ENCODE results near the gene CDH9. TPM values are rescaled to one million over a fixed set of nuclear protein-coding genes. Genes with fewer than 3 reads are reported as not detected.

The CDH9 gene
- total RNA-seq, 4 donors from 2014 or later: 0.35 TPM; not detected in 3

- TF ChIP-seq POLR2A (IDR thresholded peaks at IDR 0.05) (no peak), CTCF (IDR thresholded peaks at IDR 0.05) (no peak)
- H3K9me3 ChIP-seq: no peaks in the 10 kb centered on the region
- H3K4me1 ChIP-seq: no peaks in the 10 kb centered on the region
- intact Hi-C loops (cut with DNase I; ENCODE audit: low total_unique reads): no loop called here
- DNase-seq: no peak
- no peaks in the 10 kb centered on the region for H3K36me3 ChIP-seq
- no peaks in the 10 kb centered on the region for H3K27me3 ChIP-seq
- no peak overlapping the region for H3K27ac ChIP-seq
- no peak overlapping the region for H3K4me3 ChIP-seq
These were observed 24.1 kb upstream of the CDH9 start for GRCh38 chr5:27062451-27062850.

DNA sequence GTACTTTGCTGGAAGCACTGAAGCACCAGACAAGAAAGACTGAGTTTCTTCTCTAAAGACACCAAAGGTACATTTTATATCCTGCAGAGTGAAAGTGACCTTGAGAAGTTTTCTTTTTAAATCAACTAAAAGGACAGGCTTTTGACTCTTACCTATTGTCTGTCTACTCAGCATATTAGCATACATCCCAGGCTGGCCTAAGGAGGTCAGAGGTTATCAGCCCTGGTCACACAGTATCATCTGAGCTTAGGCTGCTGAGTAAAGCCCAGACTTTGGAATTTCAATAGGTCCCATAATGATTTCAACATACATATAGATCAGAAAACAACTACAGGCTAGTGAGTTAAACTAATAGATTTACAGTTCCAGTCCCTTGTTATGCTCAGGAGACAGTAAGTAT is 10.1 kb upstream of the CDH9 start:
- Histone ChIP-seq H3K27ac (no peak overlapping the region), H3K4me3 (no peak overlapping the region), H3K4me1 (no peaks in the 10 kb centered on the region), H3K9me3 (no peaks in the 10 kb centered on the region), H3K36me3 (no peaks in the 10 kb centered on the region), H3K27me3 (no peaks in the 10 kb centered on the region)
- TF ChIP-seq CTCF (IDR thresholded peaks at IDR 0.05) (no peak), POLR2A (IDR thresholded peaks at IDR 0.05) (no peak)
- DNase-seq: no peak
- intact Hi-C loops (cut with DNase I; ENCODE audit: low total_unique reads): no loop called here

DNA sequence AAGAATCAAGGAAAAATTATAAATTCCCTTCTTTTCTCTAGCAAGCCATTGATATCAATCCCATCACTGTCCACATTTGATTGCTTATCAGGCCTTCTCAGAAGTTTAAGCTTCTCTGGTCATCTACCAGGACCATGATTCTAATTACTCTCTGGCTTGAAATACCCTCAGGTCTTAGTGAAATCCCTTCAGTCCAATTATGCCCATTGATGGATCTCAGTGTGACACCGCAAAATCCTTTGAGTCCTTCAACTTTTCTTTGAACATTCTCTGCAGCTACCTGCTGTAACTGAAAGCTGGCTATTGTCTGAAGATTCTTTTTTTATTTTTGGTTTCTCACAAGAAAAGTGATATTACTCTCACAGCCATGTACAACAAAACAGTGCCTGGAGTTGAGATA is 3.0 kb upstream of the CDH9 start:
- H3K4me3 ChIP-seq: no peak overlapping the region
- H3K36me3 ChIP-seq: no peaks in the 10 kb centered on the region
- no peak for DNase-seq
- TF ChIP-seq POLR2A (IDR thresholded peaks at IDR 0.05): no peak
- TF ChIP-seq CTCF (IDR thresholded peaks at IDR 0.05): no peak
- H3K27ac ChIP-seq: no peak overlapping the region
- H3K9me3 ChIP-seq: no peaks in the 10 kb centered on the region
- intact Hi-C loops (cut with DNase I; ENCODE audit: low total_unique reads): no loop called here
- no peaks in the 10 kb centered on the region for H3K4me1 ChIP-seq
- H3K27me3 ChIP-seq: no peaks in the 10 kb centered on the region

GRCh38 chr5:27034565-27034964 is 3.8 kb downstream of the CDH9 start:
- H3K4me1 ChIP-seq: no peaks in the 10 kb centered on the region
- no peaks in the 10 kb centered on the region for H3K9me3 ChIP-seq
- H3K27ac ChIP-seq: no peak overlapping the region
- DNase-seq: no peak
- intact Hi-C loops (cut with DNase I; ENCODE audit: low total_unique reads): no loop called here
- no peaks in the 10 kb centered on the region for H3K36me3 ChIP-seq
- H3K27me3 ChIP-seq: no peaks in the 10 kb centered on the region
- H3K4me3 ChIP-seq: no peak overlapping the region
- TF ChIP-seq CTCF (IDR thresholded peaks at IDR 0.05) (no peak), POLR2A (IDR thresholded peaks at IDR 0.05) (no peak)

DNA sequence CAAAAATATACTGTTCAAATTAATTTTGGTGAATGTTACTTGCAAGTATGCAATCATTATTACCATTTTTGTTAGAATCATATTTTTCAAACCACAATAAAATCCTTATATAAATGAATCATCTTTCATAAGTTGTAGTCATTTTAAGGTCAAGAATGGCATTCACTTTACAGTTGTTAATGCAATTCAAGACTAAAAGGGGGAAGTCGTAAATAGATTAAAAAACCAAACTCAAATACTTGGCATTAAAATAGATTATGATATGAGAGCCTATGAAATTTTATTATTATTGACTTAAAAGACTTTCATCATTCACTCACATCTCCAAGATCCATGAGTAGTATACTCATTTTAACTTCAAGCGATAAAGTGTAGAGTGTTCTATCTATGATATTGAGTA is 11.6 kb downstream of the CDH9 start:
- Histone ChIP-seq H3K27me3 (no peaks in the 10 kb centered on the region), H3K4me3 (no peak overlapping the region), H3K9me3 (no peaks in the 10 kb centered on the region), H3K36me3 (no peaks in the 10 kb centered on the region), H3K4me1 (no peaks in the 10 kb centered on the region), H3K27ac (no peak overlapping the region)
- intact Hi-C loops (cut with DNase I; ENCODE audit: low total_unique reads): no loop called here
- DNase-seq: no peak
- TF ChIP-seq POLR2A (IDR thresholded peaks at IDR 0.05) (no peak), CTCF (IDR thresholded peaks at IDR 0.05) (no peak)

Data from uterus (tissue), 4 donors.